ENCODE measurements around the gene SF1. TPM values are rescaled to one million over a fixed set of nuclear protein-coding genes. Genes with fewer than 3 reads are reported as not detected.
"Not testable (repeated sequence)": the region's sequence is repeated elsewhere in the genome, so short reads cannot be mapped to it uniquely, and the experiment has no call there.

SF1 gene
- total RNA-seq, 2 donors from 2014 or later = 196 to 213 TPM

DNA sequence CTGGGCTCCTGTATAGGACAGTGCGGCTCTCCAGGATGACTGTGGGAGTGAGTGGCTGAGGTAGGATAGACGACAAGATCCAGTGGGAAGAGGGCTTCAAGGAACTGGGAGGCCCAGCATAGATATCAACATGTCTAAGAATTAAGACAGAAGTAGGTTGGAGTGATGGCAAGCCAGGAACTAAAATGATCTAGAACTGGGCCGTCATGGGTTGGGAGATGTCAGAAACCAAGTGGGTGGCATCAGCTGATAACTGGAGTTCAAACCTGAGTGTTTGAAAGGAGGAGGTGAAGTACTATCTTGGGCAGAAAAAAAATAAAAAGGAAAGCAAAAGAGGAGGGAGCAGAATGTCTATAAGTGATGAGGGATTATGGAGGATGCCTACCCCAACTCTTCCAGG lies 39.1 kb upstream of the SF1 start:
- H3K27me3 ChIP-seq = no peaks in the 10 kb centered on the region
- no peaks in the 10 kb centered on the region for H3K36me3 ChIP-seq
- no peak overlapping the region for H3K27ac ChIP-seq
- DNase-seq (ENCODE audit: low spot score) = no peak
- no peaks in the 10 kb centered on the region for H3K4me1 ChIP-seq
- H3K4me3 ChIP-seq = no peak overlapping the region
- no peaks in the 10 kb centered on the region for H3K9me3 ChIP-seq
- TF ChIP-seq CTCF (IDR thresholded peaks at IDR 0.05) = no peak

DNA sequence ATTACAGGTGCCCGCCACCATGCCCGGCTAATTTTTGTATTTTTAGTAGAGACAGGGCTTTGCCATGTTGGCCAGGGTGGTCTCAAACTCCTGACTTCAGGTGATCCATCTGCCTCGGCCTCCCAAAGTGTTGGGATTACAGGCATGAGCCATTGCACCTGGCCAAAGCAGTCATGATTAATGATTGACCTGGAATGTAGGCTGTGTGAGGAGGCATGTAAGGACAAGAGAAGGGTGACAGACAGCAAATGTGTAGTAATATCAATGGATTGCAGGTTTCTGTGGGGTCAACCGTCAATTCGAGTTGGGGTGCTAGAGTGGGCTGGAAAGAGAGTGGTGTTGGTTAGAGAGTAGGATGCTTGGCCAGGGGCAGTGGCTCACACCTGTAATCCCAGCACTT lies 37.1 kb upstream of the SF1 start:
- not testable (repeated sequence) for H3K4me3 ChIP-seq; H3K27me3 ChIP-seq; H3K36me3 ChIP-seq; H3K9me3 ChIP-seq; H3K4me1 ChIP-seq; DNase-seq (ENCODE audit: low spot score); H3K27ac ChIP-seq

DNA sequence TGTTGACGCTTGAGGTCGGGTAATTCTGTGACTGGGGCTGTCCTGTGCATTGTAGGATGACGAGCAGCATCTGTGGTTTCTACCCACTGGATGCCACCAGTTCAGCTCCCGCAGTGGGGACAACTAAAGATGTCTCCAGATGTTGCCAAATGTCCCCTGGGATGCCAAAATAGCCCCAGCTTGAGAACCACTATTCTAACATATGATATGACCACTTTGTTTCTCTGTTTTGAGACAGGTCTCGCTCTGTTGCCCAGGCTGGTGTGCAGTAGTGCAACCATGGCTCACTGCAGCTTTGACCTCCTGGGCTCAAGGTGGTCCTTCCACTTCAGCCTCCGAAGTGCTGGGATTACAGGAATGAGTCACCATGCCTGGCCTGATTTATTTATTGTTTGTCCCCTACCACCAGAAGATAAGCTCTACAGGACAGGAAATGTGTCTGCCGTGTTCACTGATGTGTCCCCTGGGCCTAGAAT lies 36.4 kb upstream of the SF1 start:
- TF ChIP-seq CTCF (IDR thresholded peaks at IDR 0.05) = no peak
- no peaks in the 10 kb centered on the region for H3K36me3 ChIP-seq
- DNase-seq (ENCODE audit: low spot score) = no peak
- H3K27me3 ChIP-seq = no peaks in the 10 kb centered on the region
- H3K4me3 ChIP-seq = no peak overlapping the region
- H3K4me1 ChIP-seq = peaks cover 0 to 3% of the 10 kb centered on the region in 2 donors
- no peak overlapping the region for H3K27ac ChIP-seq
- H3K9me3 ChIP-seq = no peaks in the 10 kb centered on the region

GRCh38 chr11:64813826-64814225 lies 35.5 kb upstream of the SF1 start:
- Histone ChIP-seq H3K4me3 (no peak overlapping the region), H3K4me1 (peaks cover 0 to 12% of the 10 kb centered on the region in 2 donors), H3K9me3 (no peaks in the 10 kb centered on the region), H3K27me3 (no peaks in the 10 kb centered on the region), H3K36me3 (no peaks in the 10 kb centered on the region), H3K27ac (no peak overlapping the region)
- no peak for TF ChIP-seq CTCF (IDR thresholded peaks at IDR 0.05)
- no peak for DNase-seq (ENCODE audit: low spot score)

GRCh38 chr11:64810891-64811272 lies 32.5 kb upstream of the SF1 start:
- Histone ChIP-seq H3K9me3 (no peaks in the 10 kb centered on the region), H3K27me3 (no peaks in the 10 kb centered on the region), H3K36me3 (no peaks in the 10 kb centered on the region), H3K4me3 (peak overlapping the region in 1 of 2 donors; percentile 85), H3K4me1 (peaks cover 0 to 12% of the 10 kb centered on the region in 2 donors), H3K27ac (peak overlapping the region; percentile 25 to 80)
- DNase-seq (ENCODE audit: low spot score) = no peak
- TF ChIP-seq CTCF (IDR thresholded peaks at IDR 0.05) = no peak

DNA sequence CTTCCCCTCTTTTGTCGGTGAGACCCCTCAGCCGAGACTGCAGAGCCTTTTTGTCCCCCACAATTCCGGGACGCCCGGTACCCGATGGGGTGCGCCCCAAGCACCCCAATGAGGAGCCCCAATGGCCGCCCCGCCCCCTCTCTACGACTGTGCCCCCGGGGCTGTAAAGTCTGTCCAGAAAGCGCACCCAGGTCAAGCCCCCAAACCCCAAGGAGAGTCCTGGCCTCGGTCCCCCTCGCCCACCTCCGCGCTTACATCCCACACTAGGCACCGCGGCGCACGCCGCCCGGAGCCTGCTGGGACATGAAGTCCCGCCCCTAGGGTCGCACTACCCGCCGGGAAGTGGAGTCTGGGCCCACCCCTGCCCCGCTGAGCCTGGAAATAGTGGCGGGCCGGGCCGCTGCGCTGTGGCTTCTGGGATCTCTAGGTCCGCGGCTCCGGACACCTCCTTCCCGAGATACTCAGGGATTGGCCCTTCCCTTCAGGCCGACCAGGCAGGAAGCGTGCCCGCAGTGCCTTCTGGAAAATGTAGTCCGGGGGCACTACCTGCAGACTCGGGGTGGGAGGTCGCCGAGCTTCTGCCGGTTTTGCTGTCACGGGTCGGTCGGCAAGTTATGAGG lies 32.0 kb upstream of the SF1 start, which contains the start of gene MEN1:
Gene MEN1, minus strand, starts transcription at position 281 of the 620 bp plus-strand sequence. CDS start 442 bp downstream, outside the sequence.
- peak within 1 kb of the TSS; percentile 85 to 90 for H3K4me3 ChIP-seq
- TF ChIP-seq CTCF (IDR thresholded peaks at IDR 0.05) = peak in 1 of 2 donors; percentile 22
- H3K9me3 ChIP-seq = no peaks in the 10 kb centered on the region
- peaks cover 5% of the 10 kb centered on the region for H3K36me3 ChIP-seq
- DNase-seq (ENCODE audit: low spot score) = peak; percentile 97
- H3K4me1 ChIP-seq = peaks cover 0 to 12% of the 10 kb centered on the region in 2 donors
- peak within 1 kb of the TSS; percentile 72 to 80 for H3K27ac ChIP-seq
- H3K27me3 ChIP-seq = no peaks in the 10 kb centered on the region
